ENCODE measurements around the gene KATNB1.
A peak's percentile ranks its signal among the peaks of the same experiment; 100 is the strongest.

The KATNB1 gene

DNA sequence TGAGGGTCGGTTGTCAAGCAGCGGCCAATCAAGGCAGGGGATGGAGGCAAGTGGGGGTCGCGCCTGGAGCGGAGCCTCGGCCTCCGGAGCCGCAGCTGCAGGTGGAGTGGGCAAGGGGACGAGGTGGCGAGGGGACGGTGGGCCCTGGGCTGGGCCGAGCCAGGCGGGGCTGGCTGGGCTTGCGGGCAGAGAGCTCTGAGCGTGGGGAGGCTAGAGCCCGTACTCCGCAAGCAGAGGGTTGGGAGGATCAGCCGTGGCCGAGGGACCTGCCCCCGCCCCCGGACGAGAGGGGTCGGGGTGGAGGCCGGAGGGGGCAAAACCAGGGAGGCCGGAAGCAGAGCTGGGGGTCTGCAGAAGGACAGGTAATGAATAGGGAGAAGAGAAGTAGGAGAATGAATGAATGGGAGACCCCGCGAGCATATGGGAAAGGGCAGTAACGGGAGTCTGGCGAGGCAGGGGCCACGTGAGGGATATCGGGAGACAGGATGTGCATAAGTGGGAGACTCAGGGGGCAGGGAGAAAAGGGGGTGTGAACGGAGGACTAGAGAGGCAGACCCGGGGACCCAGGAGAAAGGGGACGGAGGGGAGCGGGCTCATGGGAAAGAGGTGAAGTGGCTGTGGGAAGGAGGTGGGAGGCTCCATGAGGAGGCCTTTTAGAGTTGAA is at the start of gene KATNB1:
Gene KATNB1 (plus strand): TSS at position 16 of the 664 bp plus-strand sequence. CDS start 1,474 bp downstream, outside the sequence.
- DNase-seq = no peak

GRCh38 chr16:57686577-57686976 is 49.0 kb upstream of the KATNB1 start:
- DNase-seq = no peak

- DNase-seq = peak; percentile 34
Measured at GRCh38 chr16:57687363-57687929, 48.1 kb upstream of the KATNB1 start.

- DNase-seq = no peak
Measured at GRCh38 chr16:57688487-57688986, 47.0 kb upstream of the KATNB1 start.

- DNase-seq = no peak
Measured at GRCh38 chr16:57688987-57689761, 46.4 kb upstream of the KATNB1 start.

DNA sequence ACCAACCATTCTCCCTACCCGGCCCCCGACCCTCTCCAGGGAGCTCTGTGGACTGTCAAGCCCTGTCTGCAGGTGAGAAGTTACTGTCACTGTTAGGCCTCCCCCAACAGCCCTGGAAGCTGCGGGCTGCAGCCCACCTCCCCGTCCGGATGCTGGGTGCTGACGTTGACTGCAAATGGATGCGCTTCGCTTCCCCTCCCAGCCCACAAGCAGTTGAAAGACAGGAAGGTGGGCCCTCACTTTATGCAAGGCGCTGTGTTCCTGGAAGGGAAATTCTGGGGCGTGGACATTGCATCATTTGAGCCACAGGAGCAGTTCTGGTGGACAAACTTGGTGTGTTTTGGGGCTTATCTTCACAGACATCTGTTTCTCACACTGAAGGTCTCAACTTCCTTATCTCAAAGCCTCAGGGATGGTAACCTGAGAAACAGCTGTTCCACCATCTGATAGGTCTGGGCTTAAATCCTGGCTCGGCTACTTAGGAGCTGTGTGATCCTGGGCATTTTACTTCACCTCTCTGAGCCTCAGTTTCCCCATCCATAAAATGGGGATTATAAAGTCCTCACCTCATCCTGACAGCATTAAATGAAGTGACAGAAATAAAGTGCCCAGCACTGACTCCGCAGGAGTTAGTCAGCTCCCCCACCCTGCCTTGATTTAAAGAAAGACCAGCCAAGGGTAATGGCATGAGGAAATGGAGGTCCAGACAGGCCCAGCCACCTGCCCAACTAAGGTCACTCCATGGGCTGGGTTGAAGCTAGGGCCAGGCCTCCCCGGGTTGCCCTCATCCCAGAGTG is 45.6 kb upstream of the KATNB1 start:
- DNase-seq = no peak

DNA sequence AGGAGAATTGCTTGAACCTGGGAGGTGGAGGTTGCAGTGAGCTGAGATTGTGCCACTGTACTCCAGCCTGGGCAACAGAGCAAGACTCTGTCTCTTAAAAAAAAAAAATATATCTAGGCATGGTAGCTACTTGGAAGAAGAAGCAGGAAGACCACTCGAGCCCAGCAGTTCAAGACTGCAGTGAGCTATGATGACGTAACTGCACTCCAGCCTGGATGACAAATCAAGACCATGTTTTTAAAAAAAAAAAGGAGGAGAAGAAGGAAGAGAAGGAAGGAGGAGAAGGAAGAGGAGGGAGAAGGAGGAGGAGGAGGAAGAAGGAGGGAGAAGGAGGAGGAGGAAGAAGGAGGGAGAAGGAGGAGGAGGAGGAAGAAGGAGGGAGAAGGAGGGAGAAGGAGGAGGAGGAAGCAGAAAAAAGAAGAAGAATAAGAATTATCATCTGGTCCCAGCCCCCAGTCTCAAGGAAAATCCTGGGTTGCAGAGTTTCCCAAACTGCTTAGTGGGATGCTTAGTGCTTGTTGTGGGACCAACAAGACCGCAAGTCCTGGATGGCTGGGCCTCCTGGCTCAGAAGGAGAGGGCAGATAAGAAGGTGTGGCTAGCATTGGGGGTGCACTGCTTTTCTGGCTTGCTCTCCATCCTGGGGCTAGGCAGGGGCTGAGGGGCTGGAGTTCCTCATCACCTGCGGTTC is 44.6 kb upstream of the KATNB1 start:
- no peak for DNase-seq

DNA sequence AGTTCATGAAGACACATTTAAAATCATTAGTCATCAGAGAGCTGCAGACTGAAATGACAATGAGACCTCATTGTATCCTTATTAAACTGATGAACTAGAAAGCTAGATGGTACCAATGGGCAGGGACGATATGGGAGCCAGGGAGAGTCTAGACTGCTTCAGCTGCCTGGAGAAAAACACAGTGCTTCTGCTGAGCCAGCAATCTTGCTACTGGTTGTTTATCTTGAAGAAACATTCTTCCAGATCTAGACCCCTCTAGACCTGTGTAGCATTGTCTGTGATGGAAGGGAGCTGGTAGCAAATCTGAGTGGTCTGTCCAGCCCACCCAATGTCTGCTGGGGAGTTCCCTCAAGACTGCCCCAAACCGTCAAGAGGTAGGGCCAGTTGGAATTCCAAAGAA is 42.9 kb upstream of the KATNB1 start:
- DNase-seq = no peak

GRCh38 chr16:57693550-57693949 is 42.0 kb upstream of the KATNB1 start:
- DNase-seq = no peak

GRCh38 chr16:57694231-57694724 is 41.3 kb upstream of the KATNB1 start:
- no peak for DNase-seq

DNA sequence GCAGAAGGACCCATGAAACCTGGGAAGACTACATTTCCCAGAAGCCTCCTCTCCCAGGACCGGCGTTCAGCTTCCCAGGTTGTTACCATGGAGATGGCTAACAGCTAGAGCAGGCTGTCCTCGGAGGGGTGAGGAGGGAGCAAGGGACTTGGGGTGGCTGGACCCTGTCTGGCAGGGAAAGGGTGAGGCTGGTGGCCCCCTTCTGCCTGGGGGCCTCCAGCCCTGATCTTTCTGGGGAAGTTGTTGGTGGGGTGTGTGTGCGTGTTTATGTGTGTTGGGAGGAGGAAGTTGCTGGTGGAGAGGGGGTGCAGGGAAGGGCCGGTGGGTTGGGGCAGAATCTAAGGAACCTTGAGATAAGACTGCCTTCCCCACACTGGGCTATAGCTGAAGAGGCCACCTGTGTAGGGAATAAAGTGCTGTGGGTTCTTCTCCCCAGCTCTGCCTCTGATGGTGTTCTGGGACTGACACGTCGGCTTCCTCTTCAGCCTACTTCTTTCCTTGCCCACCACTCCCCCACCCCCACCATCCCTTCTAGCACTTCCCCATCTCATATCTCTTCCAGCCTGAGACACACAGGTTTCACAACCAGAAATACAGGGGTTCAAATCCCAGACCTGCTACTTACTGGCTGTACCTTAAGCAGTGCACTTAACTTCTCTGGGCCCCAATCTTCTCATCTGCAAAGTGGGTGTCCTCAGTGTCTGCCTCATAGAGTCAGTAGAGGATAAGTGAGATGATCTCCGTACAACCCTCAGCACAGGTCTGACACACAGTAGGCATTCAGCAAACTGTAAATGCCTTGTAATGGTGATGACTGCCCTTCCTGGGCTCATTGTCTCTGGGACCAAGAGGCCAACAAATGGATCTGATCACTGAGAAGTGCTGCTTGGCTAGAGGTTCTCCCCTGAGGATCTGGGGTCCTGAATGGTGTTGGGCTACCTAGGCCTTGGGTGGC is 40.6 kb upstream of the KATNB1 start, which contains the start of gene DRC7:
Gene DRC7 (plus strand): TSS at position 82 of the 955 bp plus-strand sequence. CDS start 3,144 bp downstream, outside the sequence.
- no peak for DNase-seq

- DNase-seq = no peak
Measured at GRCh38 chr16:57695680-57696069, 39.9 kb upstream of the KATNB1 start.

GRCh38 chr16:57696240-57696639 is 39.3 kb upstream of the KATNB1 start:
- no peak for DNase-seq

DNA sequence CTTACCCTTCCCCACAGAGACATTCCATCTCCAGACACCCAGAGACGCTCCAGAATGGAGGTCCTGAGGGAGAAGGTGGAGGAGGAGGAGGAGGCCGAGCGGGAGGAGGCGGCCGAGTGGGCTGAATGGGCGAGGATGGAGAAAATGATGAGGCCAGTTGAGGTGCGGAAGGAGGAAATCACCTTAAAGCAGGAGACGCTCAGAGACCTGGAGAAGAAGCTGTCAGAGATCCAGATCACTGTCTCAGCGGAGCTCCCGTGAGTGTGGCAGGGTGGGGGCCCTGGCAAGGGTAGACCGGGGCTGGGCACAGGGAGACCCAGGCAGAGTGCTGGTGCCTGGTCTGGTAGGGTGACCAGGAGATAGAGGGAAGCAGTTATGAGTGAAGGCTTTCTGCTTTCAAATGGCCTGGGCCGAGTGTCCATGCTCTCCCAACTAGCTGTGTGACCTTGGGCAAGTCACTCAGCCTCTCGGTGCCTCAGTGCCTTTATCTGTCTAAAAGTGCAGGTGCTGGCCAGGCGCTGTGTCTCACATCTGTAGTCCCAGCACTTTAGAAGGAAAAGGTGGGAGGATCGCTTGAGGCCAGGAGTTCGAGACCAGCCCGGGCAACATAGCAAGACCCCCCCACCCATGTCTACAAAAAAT is 37.6 kb upstream of the KATNB1 start:
- no peak for DNase-seq

- DNase-seq = no peak
Measured at GRCh38 chr16:57698812-57699405, 36.7 kb upstream of the KATNB1 start.

DNA sequence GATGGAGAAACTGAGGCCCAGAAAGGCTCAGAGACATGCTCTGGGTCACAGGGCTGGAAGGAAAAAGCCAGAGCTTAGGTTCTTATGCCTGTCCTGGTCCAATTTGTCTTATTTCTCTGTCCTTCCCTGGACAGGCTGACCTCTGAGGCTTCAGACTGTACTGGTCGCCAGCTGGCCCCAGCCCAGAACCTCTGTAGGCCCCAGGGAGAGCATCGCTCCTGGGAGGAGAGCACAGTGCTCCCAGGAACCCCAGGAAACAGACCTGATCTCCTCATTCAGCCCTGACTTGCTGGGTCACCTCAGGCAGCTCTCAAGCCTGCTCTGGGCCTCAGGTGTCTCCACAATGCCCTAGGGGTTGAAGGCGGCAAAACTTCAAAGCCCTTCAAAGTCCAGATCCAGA is 36.1 kb upstream of the KATNB1 start:
- DNase-seq = no peak

- no peak for DNase-seq
Measured at GRCh38 chr16:57699899-57700298, 35.7 kb upstream of the KATNB1 start.

GRCh38 chr16:57700781-57701551 is 34.6 kb upstream of the KATNB1 start:
- DNase-seq = no peak

- DNase-seq = no peak
Measured at GRCh38 chr16:57701759-57702371, 33.7 kb upstream of the KATNB1 start.
